Posterior cingulate gyrus (tissue), 11 donors: ENCODE data around the gene IKZF5.

ENCODE experiments used
- DNase-seq, 10 donors: peaks; one replicate each; pipeline versions ENCODE4 v3.0.0 to v3.0.0-alpha.2; 2020 to 2021; ENCODE audit warnings: mixed read lengths in 3 of 10
- intact Hi-C: fragments of 100-400 bp; cut with DNase I; formaldehyde crosslinking; loops from one replicate; pipeline ENCODE4 v1.15.1; 2023

IKZF5 gene

DNA sequence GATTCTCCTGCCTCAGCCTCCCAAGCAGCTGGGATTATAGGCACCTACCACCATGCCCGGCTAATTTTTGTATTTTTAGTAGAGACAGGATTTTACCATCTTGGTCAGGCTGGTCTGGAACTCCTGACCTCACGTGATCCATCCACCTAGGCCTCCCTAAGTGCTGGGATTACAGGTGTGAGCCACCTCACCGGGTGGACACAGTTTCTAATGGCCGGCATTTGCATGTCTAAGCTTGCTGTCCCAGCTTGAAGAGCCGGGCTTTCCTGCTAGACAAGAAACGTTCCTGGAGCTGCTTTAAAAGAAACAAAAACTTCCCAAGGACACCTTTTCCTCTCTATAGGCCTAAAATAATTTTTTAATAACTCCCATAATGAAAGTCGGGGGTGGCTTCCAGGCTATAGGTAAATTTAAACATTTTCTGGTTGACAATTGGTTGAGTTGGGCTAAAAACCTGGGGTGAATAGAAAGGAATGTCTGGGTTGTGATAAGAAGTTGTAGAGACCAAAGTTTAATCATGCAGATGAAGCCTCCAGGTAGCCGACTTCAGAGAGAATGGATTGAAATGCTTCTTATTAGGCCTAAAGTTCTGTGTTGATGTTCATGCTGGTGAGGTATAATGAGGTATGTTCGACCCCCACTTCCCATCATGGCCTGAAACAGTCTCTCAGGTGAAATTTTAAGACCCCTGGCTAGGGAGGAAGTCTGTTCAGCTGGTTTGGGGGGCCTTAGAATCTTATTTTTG lies 9.0 kb upstream of the IKZF5 start:
- intact Hi-C loops: no loop called here
- no peak for DNase-seq

GRCh38 chr10:123016228-123016627 lies 7.6 kb upstream of the IKZF5 start:
- DNase-seq: no peak
- intact Hi-C loops: no loop called here

DNA sequence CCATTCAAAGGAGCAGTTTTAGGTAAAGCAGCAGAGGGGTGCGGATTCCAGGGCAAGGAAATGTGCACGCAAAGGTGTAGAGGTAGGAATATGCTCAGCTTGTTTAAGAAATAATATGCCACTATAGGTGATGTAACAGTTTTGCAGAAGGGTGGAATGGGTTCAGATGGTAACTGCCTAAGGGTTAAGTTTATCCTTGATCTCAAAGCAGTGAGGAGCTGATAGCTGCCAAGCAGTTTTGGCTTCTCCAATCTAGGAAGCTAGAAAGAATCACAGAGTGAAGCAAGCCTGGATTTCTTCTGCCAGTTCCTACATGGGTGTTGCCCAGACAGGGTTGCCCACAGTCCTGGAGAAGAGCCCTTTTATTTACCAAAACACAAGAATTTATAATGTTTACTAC lies 6.2 kb upstream of the IKZF5 start:
- DNase-seq: no peak
- intact Hi-C loops: no loop called here

DNA sequence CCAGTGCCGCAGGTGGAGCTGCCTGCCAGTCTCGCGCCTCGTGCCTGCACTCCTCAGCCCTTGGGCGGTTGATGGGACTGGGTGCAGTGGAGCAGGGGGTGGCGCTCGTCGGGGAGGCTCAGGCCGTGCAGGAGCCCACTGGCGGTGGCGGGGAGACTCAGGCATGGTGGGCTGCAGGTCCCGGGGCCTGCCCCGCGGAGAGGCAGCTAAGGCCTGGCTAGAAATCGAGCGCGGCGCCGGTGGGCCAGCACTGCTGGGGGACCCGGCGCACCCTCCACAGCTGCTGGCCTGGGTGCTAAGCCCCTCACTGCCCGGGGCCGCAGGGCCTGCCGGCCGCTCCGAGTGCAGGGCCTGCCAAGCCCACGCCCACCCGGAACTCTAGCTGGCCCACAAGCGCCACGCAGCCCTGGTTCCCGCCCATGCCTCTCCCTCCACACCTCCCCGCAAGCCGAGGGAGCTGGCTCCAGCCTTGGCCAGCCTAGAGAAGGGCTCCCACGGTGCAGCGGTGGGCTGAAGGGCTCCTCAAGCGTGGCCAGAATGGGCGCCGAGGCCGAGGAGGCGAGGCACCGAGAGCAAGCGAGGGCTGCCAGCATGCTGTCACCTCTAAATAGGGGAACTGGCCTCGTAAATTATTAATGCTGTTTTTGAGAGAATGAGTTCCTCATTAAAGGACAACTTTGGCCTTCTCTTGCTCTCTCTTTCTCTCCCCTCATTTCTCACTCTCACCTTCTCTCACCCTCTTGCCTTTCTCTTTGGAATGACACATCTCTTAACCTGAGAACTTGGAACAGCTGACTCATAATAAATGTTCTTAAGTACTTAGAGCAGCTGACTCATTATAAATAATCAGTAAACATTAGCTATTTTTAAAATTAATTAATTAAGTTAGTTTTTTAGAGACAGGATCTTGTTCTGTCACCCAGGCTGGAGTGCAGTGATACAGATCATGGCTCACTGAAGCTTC lies 5.1 kb upstream of the IKZF5 start:
- intact Hi-C loops: no loop called here
- DNase-seq: peak in 2 of 10 donors; percentile 77 to 79

DNA sequence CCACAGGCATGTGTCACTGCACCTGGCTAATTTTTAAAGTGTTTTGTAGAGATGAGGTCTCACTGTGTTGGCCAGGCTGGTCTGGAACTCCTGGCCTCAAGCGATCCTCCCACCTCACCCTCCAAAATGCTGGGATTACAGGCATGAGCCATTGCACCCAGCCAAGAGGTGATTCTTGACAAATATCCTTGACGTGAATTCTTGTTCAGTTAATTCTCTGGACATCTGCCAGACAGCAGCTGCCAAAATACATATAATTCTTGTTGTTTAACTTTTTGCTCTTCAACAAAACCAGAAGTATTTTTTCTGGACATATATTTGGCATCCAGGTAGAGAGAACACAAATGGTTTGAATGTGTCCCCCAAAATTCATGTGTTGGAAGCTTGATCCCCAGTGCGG lies 3.4 kb upstream of the IKZF5 start:
- intact Hi-C loops: no loop called here
- no peak for DNase-seq

GRCh38 chr10:123009105-123009820 lies 668 bp upstream of the IKZF5 start:
- intact Hi-C loops: loop anchor here (1.0 kb wide), 1 partner anchor 23 kb away; no protein-coding TSS in a partner anchor

GRCh38 chr10:123007558-123008354 lies 839 bp downstream of the IKZF5 start:
- intact Hi-C loops: loop anchor here (1.0 kb wide), 2 partner anchors 27 to 53 kb away; partner anchors contain the start of genes C10orf88 and PSTK
- DNase-seq: peak in 5 of 10 donors; percentile 7 to 72 (median 20)

More at GRCh38 chr10:123009105-123009820, 668 bp upstream of the IKZF5 start:
- peak in 9 of 10 donors; percentile 15 to 87 (median 28) for DNase-seq

- no peak for DNase-seq
- intact Hi-C loops: no loop called here
Observed at GRCh38 chr10:123004298-123004697, 4.3 kb downstream of the IKZF5 start.

DNA sequence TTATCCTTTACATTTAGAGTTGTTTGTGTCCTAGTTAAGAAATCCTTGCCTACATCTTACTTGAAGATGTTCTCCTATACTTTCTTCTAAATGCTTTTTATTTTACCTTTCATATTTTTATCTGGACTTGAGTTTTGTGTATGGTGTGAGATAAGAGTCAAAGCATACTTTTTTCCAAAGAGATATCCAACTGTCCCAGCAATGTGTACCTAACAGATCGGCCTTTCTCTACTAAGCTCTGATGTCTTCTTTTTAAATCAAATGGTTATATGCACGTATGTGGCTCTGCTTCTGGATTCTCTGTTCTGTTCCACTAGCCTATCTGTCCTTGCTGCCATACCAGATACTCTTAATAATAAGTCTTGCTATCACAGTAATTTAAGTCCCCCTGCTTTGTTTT lies 7.2 kb downstream of the IKZF5 start:
- intact Hi-C loops: no loop called here

DNA sequence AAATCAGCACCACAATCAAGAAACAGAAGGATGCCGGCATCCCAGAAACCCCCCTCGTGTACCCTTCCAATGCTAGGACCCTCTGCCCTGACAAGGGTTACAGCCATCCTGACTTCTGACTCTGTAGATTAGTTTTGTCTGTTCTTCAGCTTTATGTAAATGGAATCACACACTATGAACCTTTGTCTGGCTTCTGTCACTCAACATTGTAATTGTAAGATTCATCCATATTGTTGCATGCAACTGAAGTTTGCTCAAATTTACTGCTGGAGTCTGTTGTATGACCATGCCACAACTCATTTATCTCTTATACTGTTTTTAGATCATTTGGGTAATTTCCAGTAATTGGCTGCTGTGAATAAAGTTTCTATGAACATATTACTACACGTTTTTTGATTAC lies 8.4 kb downstream of the IKZF5 start:
- no peak for DNase-seq
- intact Hi-C loops: no loop called here

More for the DNA sequence above, 7.2 kb downstream of the IKZF5 start:
- no peak for DNase-seq

DNA sequence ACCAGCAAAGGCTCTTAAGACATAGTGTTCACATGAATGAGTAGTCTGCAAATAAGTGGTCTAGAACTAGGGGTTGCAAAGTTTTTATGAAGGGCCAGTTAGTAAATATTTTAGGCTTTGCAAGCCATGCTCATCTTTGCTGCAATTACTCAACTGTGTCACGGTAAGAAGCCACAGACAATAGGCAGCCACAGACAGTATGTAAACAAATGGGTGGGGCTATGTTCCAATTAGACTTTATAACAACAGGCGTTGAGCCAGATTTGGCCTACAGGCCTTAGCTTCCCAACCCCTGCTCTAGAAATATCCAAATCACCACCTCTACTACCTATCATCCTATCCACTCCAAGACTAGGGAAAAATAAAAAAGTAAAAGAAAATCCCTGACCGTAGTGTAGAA lies 9.2 kb downstream of the IKZF5 start:
- no peak for DNase-seq
- intact Hi-C loops: no loop called here

DNA sequence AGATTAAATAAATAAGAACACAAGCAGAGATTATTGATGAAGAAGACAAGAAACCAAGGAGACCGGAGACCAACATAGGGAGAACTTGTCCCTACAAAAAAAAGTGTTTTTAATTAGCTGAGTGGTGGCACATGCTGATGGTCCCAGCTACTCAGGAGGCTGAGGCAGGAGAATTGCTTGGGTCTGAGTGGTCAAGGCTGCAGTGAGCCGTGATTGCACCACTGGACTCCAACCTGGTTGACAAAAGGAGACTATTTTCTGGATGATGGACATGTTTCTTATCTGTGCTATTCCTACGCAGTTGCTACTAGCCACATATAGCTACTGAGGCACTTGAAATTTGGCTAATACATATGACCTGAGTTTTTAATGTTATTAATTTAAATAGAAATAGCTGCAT lies 9.7 kb downstream of the IKZF5 start:
- DNase-seq: peak in 1 of 10 donors; percentile 75
- intact Hi-C loops: no loop called here

GRCh38 chr10:122998360-122998917 lies 10.2 kb downstream of the IKZF5 start:
- no peak for DNase-seq
- intact Hi-C loops: no loop called here

DNA sequence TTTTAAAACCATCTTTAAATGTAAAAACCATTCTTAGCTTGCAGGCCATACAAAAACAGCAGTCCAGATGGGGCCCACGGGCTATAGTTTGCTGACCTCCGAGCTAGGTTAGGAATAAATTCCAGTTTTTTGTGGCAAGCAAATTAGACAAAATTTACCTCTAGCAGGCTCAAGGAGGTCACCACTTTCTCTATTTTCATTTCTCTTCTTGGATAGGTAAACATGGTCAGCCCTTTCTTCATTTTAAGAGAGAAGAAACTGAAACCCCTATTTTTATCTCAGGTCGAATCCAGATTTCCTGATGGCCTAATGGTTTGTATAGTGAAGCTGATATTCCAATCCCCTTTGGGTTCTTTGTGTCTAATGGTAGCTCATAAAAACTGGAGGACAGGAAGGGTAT lies 10.7 kb downstream of the IKZF5 start:
- intact Hi-C loops: no loop called here
- no peak for DNase-seq

GRCh38 chr10:122995936-122996335 lies 12.7 kb downstream of the IKZF5 start:
- intact Hi-C loops: no loop called here

GRCh38 chr10:122993797-122994336 lies 14.7 kb downstream of the IKZF5 start:
- intact Hi-C loops: no loop called here

More at GRCh38 chr10:122995936-122996335, 12.7 kb downstream of the IKZF5 start:
- no peak for DNase-seq

GRCh38 chr10:122992031-122992585 lies 16.5 kb downstream of the IKZF5 start:
- DNase-seq: no peak
- intact Hi-C loops: no loop called here

More at GRCh38 chr10:122993797-122994336, 14.7 kb downstream of the IKZF5 start:
- peak in 1 of 10 donors; percentile 69 for DNase-seq

DNA sequence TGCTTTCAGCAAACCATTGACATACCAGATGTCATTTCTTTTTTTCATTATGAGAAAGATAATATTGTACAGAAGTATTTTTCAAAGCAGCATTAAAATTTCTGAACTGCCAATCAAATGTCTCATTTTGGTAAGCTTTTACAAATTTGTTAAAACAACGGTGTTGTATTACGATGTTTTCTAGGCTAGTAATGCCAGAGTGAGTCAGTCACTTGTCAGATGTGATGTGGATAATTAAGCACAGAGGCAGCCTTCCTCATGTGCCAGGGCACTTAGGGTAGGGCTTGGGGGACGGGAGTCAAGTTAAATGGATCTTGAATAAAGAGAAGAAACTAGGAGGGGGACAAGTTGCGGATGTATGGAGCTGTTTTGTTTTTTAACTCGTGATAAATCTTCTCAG lies 18.3 kb downstream of the IKZF5 start:
- intact Hi-C loops: no loop called here
- DNase-seq: no peak

DNA sequence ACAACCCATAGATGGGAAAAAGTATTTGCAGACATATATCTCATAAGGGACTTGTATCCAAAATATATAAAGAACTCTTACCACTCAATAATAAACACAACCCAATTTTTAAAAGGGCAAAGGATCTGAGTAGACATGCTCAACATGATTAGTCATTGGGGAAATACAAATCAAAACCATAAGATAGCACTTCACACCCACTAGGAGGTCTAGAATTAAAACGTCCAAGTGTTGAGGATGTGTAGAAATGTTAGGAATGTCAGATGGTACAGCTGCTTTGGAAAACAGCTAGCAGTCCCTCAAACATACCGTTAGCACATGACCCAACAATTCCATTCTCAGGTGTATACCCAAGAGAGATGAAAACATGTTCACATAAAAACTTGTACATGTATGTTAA lies 20.1 kb downstream of the IKZF5 start:
- no peak for DNase-seq
- intact Hi-C loops: no loop called here
